HEK293T (cell line): ENCODE data around the gene CRYBG1.

Source experiments
- CTCF ChIA-PET: fragments of 350-600 bp; formaldehyde crosslinking; extraction: SDS; loops from one replicate; lab custom pipeline; 2021; ENCODE audit warnings: antibody characterized with exemption, inconsistent platforms; lab: Yijun Ruan, JAX
- POLR2A ChIA-PET: fragments of 350-600 bp; formaldehyde crosslinking; extraction: SDS; loops from one replicate; lab custom pipeline; 2020; ENCODE audit warnings: antibody characterized with exemption, inconsistent platforms; lab: Yijun Ruan, JAX
- DNase-seq: peaks from one replicate; pipeline ENCODE4 v3.0.0; 2012; ENCODE audit warnings: mixed read lengths; ENCODE audit errors: extremely low spot score
- ARNT ChIP-seq: fragments of 450-650 bp; IDR thresholded peaks from 2 replicates; pipeline ENCODE4 v1.6.1; 2017; ENCODE audit warnings: mild to moderate bottlenecking
- BHLHE40 ChIP-seq: fragments of 450-650 bp; IDR thresholded peaks from 2 replicates; pipeline ENCODE4 v1.6.1; 2016; ENCODE audit warnings: mild to moderate bottlenecking, moderate library complexity, borderline replicate concordance
- CTBP1 ChIP-seq: fragments of 450-650 bp; IDR thresholded peaks from 2 replicates; pipeline ENCODE4 v1.6.1; 2016; ENCODE audit warnings: borderline replicate concordance
- ELF4 ChIP-seq: fragments of 450-650 bp; IDR thresholded peaks from 2 replicates; pipeline ENCODE4 v1.6.1; 2017; ENCODE audit warnings: antibody characterized with exemption
- FOXA1 ChIP-seq: fragments of 450-650 bp; IDR thresholded peaks from 2 replicates; pipeline ENCODE4 v1.6.1; 2016; ENCODE audit warnings: mild to moderate bottlenecking
- FOXK2 ChIP-seq: fragments of 450-650 bp; IDR thresholded peaks from 2 replicates; pipeline ENCODE4 v1.6.1; 2016; ENCODE audit warnings: mild to moderate bottlenecking
- FOXM1 ChIP-seq: fragments of 450-650 bp; IDR thresholded peaks from 2 replicates; pipeline ENCODE4 v1.6.1; 2017; ENCODE audit warnings: mild to moderate bottlenecking, borderline replicate concordance
- HDGF ChIP-seq: fragments of 450-650 bp; IDR thresholded peaks from 2 replicates; pipeline ENCODE4 v1.6.1; 2017; ENCODE audit warnings: antibody characterized with exemption, borderline replicate concordance
- L3MBTL2 ChIP-seq: fragments of 450-650 bp; conservative IDR thresholded peaks from 2 replicates; pipeline ENCODE4 v1.6.1; 2016; ENCODE audit warnings: mild to moderate bottlenecking
- LEF1 ChIP-seq: fragments of 450-650 bp; IDR thresholded peaks from 2 replicates; pipeline ENCODE4 v1.6.1; 2017; ENCODE audit warnings: mild to moderate bottlenecking, borderline replicate concordance
- NFRKB ChIP-seq: fragments of 450-650 bp; IDR thresholded peaks from 2 replicates; pipeline ENCODE4 v1.6.1; 2016; ENCODE audit warnings: mild to moderate bottlenecking, moderate library complexity
- PKNOX1 ChIP-seq: fragments of 450-650 bp; IDR thresholded peaks from 2 replicates; pipeline ENCODE4 v1.6.1; 2016
- SP1 ChIP-seq: fragments of 450-650 bp; IDR thresholded peaks from 2 replicates; pipeline ENCODE4 v1.6.1; 2017
- SUZ12 ChIP-seq: fragments of 450-650 bp; IDR thresholded peaks from 2 replicates; pipeline ENCODE4 v1.6.1; 2016; ENCODE audit warnings: mild to moderate bottlenecking
- TARDBP ChIP-seq: fragments of 450-650 bp; IDR thresholded peaks from 2 replicates; pipeline ENCODE4 v1.6.1; 2016
- ZNF384 ChIP-seq: fragments of 450-650 bp; IDR thresholded peaks from 2 replicates; pipeline ENCODE4 v1.6.1; 2016

Gene CRYBG1

GRCh38 chr6:106488494-106489370 is 128.2 kb downstream of the CRYBG1 start:
- TF ChIP-seq PKNOX1 (no peak), NFRKB (no peak), LEF1 (no peak), SP1 (no peak), ELF4 (no peak), SUZ12 (no peak), FOXK2 (no peak), FOXA1 (no peak), FOXM1 (no peak), BHLHE40 (no peak), L3MBTL2 (no peak), ZNF384 (no peak), TARDBP (no peak), ARNT (no peak), CTBP1 (no peak), HDGF (no peak)
- no peak for DNase-seq
- ChIA-PET CTCF (interaction anchor here (0.9 kb wide), 1 partner anchor 11 kb away, joined by 3 read pairs; no protein-coding TSS in a partner anchor), POLR2A (no interaction called here)

- CTCF ChIA-PET = no interaction called here
- DNase-seq = no peak
- TF ChIP-seq FOXK2 (no peak), SUZ12 (no peak), ARNT (no peak), FOXM1 (no peak), NFRKB (no peak), ELF4 (no peak), LEF1 (no peak), SP1 (no peak), PKNOX1 (no peak), ZNF384 (no peak), TARDBP (no peak), BHLHE40 (no peak), CTBP1 (no peak), L3MBTL2 (no peak)
- POLR2A ChIA-PET = no interaction called here
Measured at GRCh38 chr6:106490030-106490429, 129.5 kb downstream of the CRYBG1 start.

- no peak for DNase-seq
- no peak for TF ChIP-seq ZNF384
- TF ChIP-seq TARDBP = no peak
- TF ChIP-seq SUZ12 = no peak
- TF ChIP-seq CTBP1 = no peak
- TF ChIP-seq ELF4 = no peak
- TF ChIP-seq LEF1 = no peak
- TF ChIP-seq FOXM1 = no peak
- ChIA-PET CTCF (no interaction called here), POLR2A (no interaction called here)
Measured at GRCh38 chr6:106490436-106490835, 129.9 kb downstream of the CRYBG1 start.

GRCh38 chr6:106490974-106491373 is 130.5 kb downstream of the CRYBG1 start:
- DNase-seq = no peak
- TF ChIP-seq L3MBTL2 (no peak), LEF1 (no peak), HDGF (no peak), FOXA1 (no peak), NFRKB (no peak), SP1 (no peak), ZNF384 (no peak), FOXK2 (no peak), PKNOX1 (no peak), TARDBP (no peak), FOXM1 (no peak), ELF4 (no peak), ARNT (no peak), BHLHE40 (no peak), SUZ12 (no peak), CTBP1 (no peak)
- ChIA-PET POLR2A (no interaction called here), CTCF (no interaction called here)

GRCh38 chr6:106495014-106495413 is 134.5 kb downstream of the CRYBG1 start:
- TF ChIP-seq PKNOX1 (no peak), L3MBTL2 (no peak), TARDBP (no peak), FOXA1 (no peak), CTBP1 (no peak)
- no peak for DNase-seq
- ChIA-PET POLR2A (no interaction called here), CTCF (interaction anchor here (0.7 kb wide), 2 partner anchors 270 to 989 kb away, joined by 3 read pairs; no protein-coding TSS in a partner anchor)
